Adipocyte (in vitro differentiated cells): Measurements from ENCODE around the gene C20orf202.

ENCODE experiments used
- DNase-seq: peaks from one replicate; pipeline ENCODE4 v3.0.0-alpha.2; 2015; ENCODE audit warnings: low read depth
- H3K27me3 ChIP-seq: replicated peaks from 2 replicates; pipeline ENCODE4 v1.7.0; 2013; ENCODE audit warnings: mild to moderate bottlenecking, low read length, moderate library complexity; ENCODE audit not compliant: control insufficient read depth, insufficient read depth
- H3K36me3 ChIP-seq: 2 replicates; pipeline ENCODE4 v1.7.0; 2013; ENCODE audit warnings: low read length, mild to moderate bottlenecking, moderate library complexity; ENCODE audit not compliant: control insufficient read depth, insufficient read depth, severe bottlenecking
- H3K4me1 ChIP-seq: 2 replicates; pipeline ENCODE4 v1.7.0; 2013; ENCODE audit warnings: mild to moderate bottlenecking, low read length, moderate library complexity; ENCODE audit not compliant: control insufficient read depth, insufficient read depth
- H3K4me3 ChIP-seq: 2 replicates; pipeline ENCODE4 v1.7.0; 2013; ENCODE audit warnings: mild to moderate bottlenecking, low read length, moderate library complexity
- H3K9ac ChIP-seq: 2 replicates; pipeline ENCODE4 v1.7.0; 2013; ENCODE audit warnings: mild to moderate bottlenecking, low read length, moderate library complexity
- H3K9me3 ChIP-seq: 2 replicates; pipeline ENCODE4 v1.7.0; 2013; ENCODE audit warnings: mild to moderate bottlenecking, low read length, moderate library complexity; ENCODE audit not compliant: control insufficient read depth

Gene C20orf202

GRCh38 chr20:1254254-1254653 lies 51.0 kb downstream of the C20orf202 start:
- Histone ChIP-seq H3K27me3 (peaks cover 11% of the 10 kb centered on the region), H3K9ac (no peak overlapping the region), H3K36me3 (no peaks in the 10 kb centered on the region), H3K4me1 (no peaks in the 10 kb centered on the region), H3K9me3 (no peaks in the 10 kb centered on the region), H3K4me3 (no peak overlapping the region)
- no peak for DNase-seq

DNA sequence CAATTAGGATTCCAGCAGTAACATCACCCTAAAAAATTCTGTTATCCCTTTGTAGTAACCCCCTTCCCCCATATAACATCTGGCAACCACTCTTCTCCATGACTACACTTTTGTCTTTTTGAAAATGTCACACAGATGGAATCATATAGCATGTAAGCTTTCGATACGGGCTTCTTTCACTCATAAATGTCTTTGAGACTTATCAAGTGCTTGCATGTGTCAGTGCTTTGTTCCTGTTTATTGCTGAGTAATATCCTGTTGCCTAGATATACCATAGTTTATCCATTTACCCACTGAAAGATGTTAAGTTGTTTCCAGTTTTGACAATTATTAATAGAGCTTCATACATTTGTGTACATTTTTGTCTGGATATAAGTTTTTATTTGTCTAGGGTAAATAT lies 52.4 kb downstream of the C20orf202 start:
- Histone ChIP-seq H3K27me3 (peaks cover 11% of the 10 kb centered on the region), H3K9ac (no peak overlapping the region), H3K9me3 (no peaks in the 10 kb centered on the region), H3K4me3 (no peak overlapping the region), H3K4me1 (no peaks in the 10 kb centered on the region), H3K36me3 (no peaks in the 10 kb centered on the region)
- DNase-seq = no peak
